ENCODE data around the gene HPCAL1. TPM values are rescaled to one million over a fixed set of nuclear protein-coding genes. Genes with fewer than 3 reads are reported as not detected.

The HPCAL1 gene
- total and polyA plus RNA-seq, 7 experiments from 2014 or later, result 44.9 to 137 (median 89.2) TPM

GRCh38 chr2:10373931-10374330 is 71.2 kb downstream of the HPCAL1 start:
- peaks cover 0 to 7% (median 0%) of the 10 kb centered on the region in 5 donors for H3K36me3 Mint-ChIP-seq
- no peaks in the 10 kb centered on the region for H3K9me3 ChIP-seq (ENCODE audit: control insufficient read depth in 2 of 3, low read length in 3 of 3)
- ATAC-seq (no peak), DNase-seq (no peak)
- CTCF ChIA-PET, result interaction anchor here (0.6 to 0.8 kb wide), 2 partner anchors 104 to 241 kb away, joined by 3 to 4 read pairs; no protein-coding TSS in a partner anchor
- peaks cover 34 to 85% (median 80%) of the 10 kb centered on the region in 7 donors for H3K4me1 Mint-ChIP-seq
- POLR2A ChIA-PET, result interaction anchor here (0.7 kb wide), 1 partner anchor 75 kb away, joined by 3 read pairs; no protein-coding TSS in a partner anchor
- H3K4me3 Mint-ChIP-seq, result peak overlapping the region in 2 of 10 donors; percentile 53 to 63
- peaks cover 22 to 43% of the 10 kb centered on the region in 2 donors for H3K4me1 ChIP-seq (ENCODE audit: control insufficient read depth in 2 of 2, insufficient read depth in 2 of 2, low read length in 2 of 2)
- no peak overlapping the region for H3K4me3 ChIP-seq (ENCODE audit: low read length)
- H3K9me3 Mint-ChIP-seq, result no peaks in the 10 kb centered on the region
- no peaks in the 10 kb centered on the region for H3K27me3 Mint-ChIP-seq
- H3K27ac ChIP-seq (ENCODE audit: low read depth, low read length), result no peak overlapping the region
- H3K27me3 ChIP-seq (ENCODE audit: control insufficient read depth in 2 of 2, insufficient read depth in 2 of 2, low read length in 2 of 2), result no peaks in the 10 kb centered on the region
- intact Hi-C loops (cut with micrococcal nuclease), result no loop called here
- H3K27ac Mint-ChIP-seq, result peak overlapping the region in 6 of 9 donors; percentile 51 to 86 (median 75)
- H3K36me3 ChIP-seq (ENCODE audit: control insufficient read depth in 2 of 3, insufficient read depth in 3 of 3, low read length in 3 of 3), result peaks cover 0 to 5% (median 4%) of the 10 kb centered on the region in 3 experiments

GRCh38 chr2:10374362-10374943 is 71.7 kb downstream of the HPCAL1 start:
- Mint-ChIP-seq H3K27ac (peak overlapping the region in 8 of 9 donors; percentile 60 to 90 (median 82)), H3K9me3 (no peaks in the 10 kb centered on the region), H3K4me3 (peak overlapping the region in 9 of 10 donors; percentile 22 to 69 (median 53)), H3K4me1 (peaks cover 39 to 86% (median 81%) of the 10 kb centered on the region in 7 donors), H3K36me3 (peaks cover 0 to 7% (median 0%) of the 10 kb centered on the region in 5 donors), H3K27me3 (no peaks in the 10 kb centered on the region)
- no peak overlapping the region for H3K27ac ChIP-seq (ENCODE audit: low read depth, low read length)
- no peaks in the 10 kb centered on the region for H3K27me3 ChIP-seq (ENCODE audit: control insufficient read depth in 2 of 2, insufficient read depth in 2 of 2, low read length in 2 of 2)
- H3K9me3 ChIP-seq (ENCODE audit: control insufficient read depth in 2 of 3, low read length in 3 of 3), result no peaks in the 10 kb centered on the region
- CTCF ChIA-PET, result interaction anchor here (0.6 to 1.1 kb wide), 3 partner anchors 42 to 241 kb away, joined by 3 to 4 read pairs (median 4); no protein-coding TSS in a partner anchor
- DNase-seq, result no peak
- no peak for ATAC-seq
- intact Hi-C loops (cut with micrococcal nuclease), result no loop called here
- POLR2A ChIA-PET, result interaction anchor here (0.7 to 1.2 kb wide), 2 partner anchors 67 to 76 kb away, joined by 3 read pairs; no protein-coding TSS in a partner anchor
- peaks cover 27 to 48% of the 10 kb centered on the region in 2 donors for H3K4me1 ChIP-seq (ENCODE audit: control insufficient read depth in 2 of 2, insufficient read depth in 2 of 2, low read length in 2 of 2)
- H3K36me3 ChIP-seq (ENCODE audit: control insufficient read depth in 2 of 3, insufficient read depth in 3 of 3, low read length in 3 of 3), result peaks cover 0 to 5% (median under 1%) of the 10 kb centered on the region in 3 experiments
- H3K4me3 ChIP-seq (ENCODE audit: low read length), result no peak overlapping the region

- DNase-seq (no peak), ATAC-seq (peak; percentile 28)
- Histone ChIP-seq H3K9me3 (ENCODE audit: control insufficient read depth in 2 of 3, low read length in 3 of 3) (no peaks in the 10 kb centered on the region), H3K27me3 (ENCODE audit: control insufficient read depth in 2 of 2, insufficient read depth in 2 of 2, low read length in 2 of 2) (no peaks in the 10 kb centered on the region), H3K4me3 (ENCODE audit: low read length) (no peak overlapping the region), H3K4me1 (ENCODE audit: control insufficient read depth in 2 of 2, insufficient read depth in 2 of 2, low read length in 2 of 2) (peaks cover 40 to 61% of the 10 kb centered on the region in 2 donors), H3K36me3 (ENCODE audit: control insufficient read depth in 2 of 3, insufficient read depth in 3 of 3, low read length in 3 of 3) (peaks cover 0 to 5% (median 0%) of the 10 kb centered on the region in 3 experiments), H3K27ac (ENCODE audit: low read depth, low read length) (peak overlapping the region; percentile 1)
- intact Hi-C loops (cut with micrococcal nuclease), result no loop called here
- H3K27ac Mint-ChIP-seq, result peak overlapping the region in 8 of 9 donors; percentile 1 to 86 (median 75)
- ChIA-PET POLR2A (interaction anchor here (1.0 to 1.2 kb wide), 2 partner anchors 68 to 72 kb away, joined by 3 read pairs; partner anchors contain the start of gene HPCAL1), CTCF (interaction anchor here (1.1 kb wide), 1 partner anchor 44 kb away, joined by 4 read pairs; no protein-coding TSS in a partner anchor)
- H3K36me3 Mint-ChIP-seq, result peaks cover 0 to 7% (median 0%) of the 10 kb centered on the region in 5 donors
- peak overlapping the region in 9 of 10 donors; percentile 27 to 64 (median 56) for H3K4me3 Mint-ChIP-seq
- peaks cover 48 to 88% (median 83%) of the 10 kb centered on the region in 7 donors for H3K4me1 Mint-ChIP-seq
- H3K27me3 Mint-ChIP-seq, result no peaks in the 10 kb centered on the region
- no peaks in the 10 kb centered on the region for H3K9me3 Mint-ChIP-seq
Measured at GRCh38 chr2:10375570-10376281, 73.0 kb downstream of the HPCAL1 start.

- intact Hi-C loops (cut with micrococcal nuclease), result no loop called here
- H3K9me3 ChIP-seq (ENCODE audit: control insufficient read depth in 2 of 3, low read length in 3 of 3), result no peaks in the 10 kb centered on the region
- peaks cover 0 to 5% (median 0%) of the 10 kb centered on the region in 3 experiments for H3K36me3 ChIP-seq (ENCODE audit: control insufficient read depth in 2 of 3, insufficient read depth in 3 of 3, low read length in 3 of 3)
- H3K9me3 Mint-ChIP-seq, result no peaks in the 10 kb centered on the region
- H3K4me3 Mint-ChIP-seq, result peak overlapping the region in 8 of 10 donors; percentile 10 to 83 (median 73)
- peak overlapping the region; percentile 28 for H3K27ac ChIP-seq (ENCODE audit: low read depth, low read length)
- peaks cover 0 to 7% (median 0%) of the 10 kb centered on the region in 5 donors for H3K36me3 Mint-ChIP-seq
- ATAC-seq, result no peak
- H3K4me3 ChIP-seq (ENCODE audit: low read length), result no peak overlapping the region
- CTCF ChIA-PET, result interaction anchor here (0.6 kb wide), 1 partner anchor 67 kb away, joined by 3 read pairs; no protein-coding TSS in a partner anchor
- peak in 1 of 9 donors; percentile 30 for DNase-seq
- H3K27ac Mint-ChIP-seq, result peak overlapping the region in 8 of 9 donors; percentile 13 to 95 (median 88)
- no peaks in the 10 kb centered on the region for H3K27me3 Mint-ChIP-seq
- H3K4me1 ChIP-seq (ENCODE audit: control insufficient read depth in 2 of 2, insufficient read depth in 2 of 2, low read length in 2 of 2), result peaks cover 55 to 76% of the 10 kb centered on the region in 2 donors
- H3K4me1 Mint-ChIP-seq, result peaks cover 63 to 94% (median 90%) of the 10 kb centered on the region in 7 donors
- POLR2A ChIA-PET, result no interaction called here
- H3K27me3 ChIP-seq (ENCODE audit: control insufficient read depth in 2 of 2, insufficient read depth in 2 of 2, low read length in 2 of 2), result no peaks in the 10 kb centered on the region
Measured at GRCh38 chr2:10377052-10377746, 74.5 kb downstream of the HPCAL1 start.

GRCh38 chr2:10377747-10378085 is 75.0 kb downstream of the HPCAL1 start:
- H3K27me3 ChIP-seq (ENCODE audit: control insufficient read depth in 2 of 2, insufficient read depth in 2 of 2, low read length in 2 of 2), result no peaks in the 10 kb centered on the region
- POLR2A ChIA-PET, result interaction anchor here (0.7 to 1.0 kb wide), 3 partner anchors 31 to 70 kb away, joined by 3 to 4 read pairs (median 4); partner anchors contain the start of gene ODC1
- H3K9me3 ChIP-seq (ENCODE audit: control insufficient read depth in 2 of 3, low read length in 3 of 3), result no peaks in the 10 kb centered on the region
- peak overlapping the region; percentile 28 for H3K27ac ChIP-seq (ENCODE audit: low read depth, low read length)
- Mint-ChIP-seq H3K36me3 (peaks cover 0 to 7% (median 0%) of the 10 kb centered on the region in 5 donors), H3K9me3 (no peaks in the 10 kb centered on the region), H3K4me1 (peaks cover 66 to 96% (median 92%) of the 10 kb centered on the region in 7 donors), H3K27ac (peak overlapping the region; percentile 5 to 95 (median 89)), H3K27me3 (no peaks in the 10 kb centered on the region), H3K4me3 (peak overlapping the region in 9 of 10 donors; percentile 45 to 83 (median 74))
- H3K4me3 ChIP-seq (ENCODE audit: low read length), result peak overlapping the region; percentile 9
- no peak for DNase-seq
- intact Hi-C loops (cut with micrococcal nuclease), result loop anchor here in 1 of 2 donors (1.0 kb wide), 3 partner anchors 32 to 107 kb away; no protein-coding TSS in a partner anchor
- CTCF ChIA-PET, result interaction anchor here (0.6 to 3.9 kb wide), 2 partner anchors 31 to 68 kb away, joined by 3 to 32 read pairs; no protein-coding TSS in a partner anchor
- peaks cover 0 to 5% (median 0%) of the 10 kb centered on the region in 3 experiments for H3K36me3 ChIP-seq (ENCODE audit: control insufficient read depth in 2 of 3, insufficient read depth in 3 of 3, low read length in 3 of 3)
- peaks cover 55 to 78% of the 10 kb centered on the region in 2 donors for H3K4me1 ChIP-seq (ENCODE audit: control insufficient read depth in 2 of 2, insufficient read depth in 2 of 2, low read length in 2 of 2)
- ATAC-seq, result no peak
